H1 (cell line): Measurements from ENCODE around the gene SHANK2. TPM values are rescaled to one million over a fixed set of nuclear protein-coding genes. Genes with fewer than 3 reads are reported as not detected.

Experiments used
- CTCF ChIA-PET: fragments of 300-600 bp; sonication (Branson Sonifier 250); formaldehyde crosslinking; loops from one replicate; lab custom pipeline; 2021; ENCODE audit not compliant: partially characterized antibody; lab: Charles Lee
- POLR2A ChIA-PET: fragments of 300-600 bp; sonication (Branson Sonifier 250); formaldehyde crosslinking; loops from one replicate; lab custom pipeline; 2021; ENCODE audit warnings: inconsistent platforms; ENCODE audit not compliant: partially characterized antibody; lab: Charles Lee
- DNase-seq, 2 experiments: peaks; one replicate each; pipeline versions ENCODE4 v3.0.0 to v3.0.0-alpha.2; 2010 to 2022; ENCODE audit warnings: low spot score in 2 of 2, low read depth in 1 of 2, mixed read lengths in 1 of 2
- FAIRE-seq: peaks from 2 replicates; lab custom pipeline; 2011; peaks lifted over from hg19 to GRCh38; lab: Jason Lieb, UNC
- H2AFZ ChIP-seq: 2 replicates; pipeline ENCODE4 v1.8.1; 2012; ENCODE audit warnings: low read length, inconsistent platforms
- H2AK5ac ChIP-seq: 2 replicates; pipeline ENCODE4 v1.6.1; 2013; ENCODE audit warnings: low read depth, low read length
- H2BK120ac ChIP-seq: replicated peaks from 2 replicates; pipeline ENCODE3; 2013; ENCODE audit warnings: low read depth, low read length, inconsistent platforms
- H2BK12ac ChIP-seq: 2 replicates; pipeline ENCODE4 v1.6.1; 2013; ENCODE audit warnings: low read depth, low read length
- H2BK15ac ChIP-seq: 2 replicates; pipeline ENCODE4 v1.6.1; 2013; ENCODE audit warnings: low read length
- H2BK20ac ChIP-seq: 2 replicates; pipeline ENCODE4 v1.6.1; 2013; ENCODE audit warnings: low read length
- H2BK5ac ChIP-seq: 2 replicates; pipeline ENCODE4 v1.6.1; 2013; ENCODE audit warnings: low read depth, low read length
- H3K14ac ChIP-seq: 2 replicates; pipeline ENCODE4 v1.6.1; 2013; ENCODE audit warnings: inconsistent platforms; ENCODE audit not compliant: insufficient read length
- H3K18ac ChIP-seq: 2 replicates; pipeline ENCODE4 v1.6.1; 2013; ENCODE audit warnings: low read length; ENCODE audit errors: extremely low read depth
- H3K23ac ChIP-seq: 2 replicates; pipeline ENCODE4 v1.6.1; 2013; ENCODE audit warnings: inconsistent platforms; ENCODE audit not compliant: insufficient read length
- H3K23me2 ChIP-seq: 2 replicates; pipeline ENCODE4 v1.6.1; 2013; ENCODE audit warnings: low read depth, low read length
- H3K27ac ChIP-seq: 2 replicates; pipeline ENCODE4 v1.6.1; 2011; ENCODE audit warnings: low read depth, low read length, inconsistent platforms
- H3K27me3 ChIP-seq, 4 experiments: replicated peaks in 1 of 4; 1 replicate in 1 of 4; 2 replicates in 3 of 4; pipeline versions ENCODE4 v1.6.1 to v1.8.1; 2011 to 2013; ENCODE audit warnings: low read length in 3 of 4, mild to moderate bottlenecking in 3 of 4, inconsistent platforms in 2 of 4, mixed read lengths in 2 of 4, moderate library complexity in 1 of 4; ENCODE audit not compliant: control insufficient read depth in 3 of 4, insufficient read depth in 3 of 4; ENCODE audit errors: extremely low read depth in 1 of 4
- H3K36me3 ChIP-seq, 4 experiments: 2 replicates each; pipeline versions ENCODE4 v1.6.1 to v1.8.1; 2011 to 2013; ENCODE audit warnings: mild to moderate bottlenecking in 4 of 4, low read length in 3 of 4, moderate library complexity in 2 of 4, control low read depth in 1 of 4, inconsistent platforms in 1 of 4; ENCODE audit not compliant: insufficient read depth in 4 of 4, control insufficient read depth in 2 of 4
- H3K4ac ChIP-seq: replicated peaks from 2 replicates; pipeline ENCODE3; 2013; ENCODE audit warnings: low read length, low read depth, mixed read lengths, inconsistent platforms; ENCODE audit not compliant: insufficient read length
- H3K4me1 ChIP-seq, 4 experiments: replicated peaks in 1 of 4; 1 replicate in 1 of 4; 2 replicates in 3 of 4; pipeline versions ENCODE4 v1.6.1 to v1.8.1; 2011 to 2013; ENCODE audit warnings: low read length in 3 of 4, inconsistent platforms in 2 of 4, mixed read lengths in 1 of 4; ENCODE audit not compliant: insufficient read depth in 4 of 4, control insufficient read depth in 3 of 4
- H3K4me2 ChIP-seq, 2 experiments: 2 replicates each; pipeline versions ENCODE4 v1.6.1 to v1.8.1; 2011 to 2013; ENCODE audit warnings: low read depth in 2 of 2, low read length in 2 of 2, control low read depth in 1 of 2, inconsistent platforms in 1 of 2, mild to moderate bottlenecking in 1 of 2; ENCODE audit not compliant: insufficient read depth in 1 of 2
- H3K4me3 ChIP-seq, 4 experiments: fragments of 200-600, 300-600 bp in 1 of 4; sonication (generic), shearing (Covaris generic), sonication (Bioruptor Twin) in 1 of 4; 2 replicates each; pipeline versions ENCODE4 v1.5.1 to v1.8.1; 2011 to 2016; ENCODE audit warnings: low read length in 4 of 4, low read depth in 3 of 4, control low read depth in 2 of 4, inconsistent platforms in 2 of 4, mild to moderate bottlenecking in 2 of 4, mixed read lengths in 1 of 4, moderate library complexity in 1 of 4; ENCODE audit not compliant: insufficient read depth in 2 of 4; ENCODE audit errors: extremely low read depth in 1 of 4
- H3K56ac ChIP-seq: replicated peaks from 2 replicates; pipeline ENCODE3; 2013; ENCODE audit warnings: low read depth, mild to moderate bottlenecking, mixed read lengths, low read length, inconsistent platforms; ENCODE audit not compliant: insufficient read length
- H3K79me1 ChIP-seq: 2 replicates; pipeline ENCODE4 v1.6.1; 2013; ENCODE audit warnings: low read depth, low read length, control low read depth
- H3K79me2 ChIP-seq, 2 experiments: 2 replicates each; pipeline versions ENCODE4 v1.6.1 to v1.8.1; 2012 to 2013; ENCODE audit warnings: low read length in 2 of 2, mild to moderate bottlenecking in 2 of 2, inconsistent platforms in 1 of 2; ENCODE audit not compliant: insufficient read depth in 2 of 2, control insufficient read depth in 1 of 2
- H3K9ac ChIP-seq, 4 experiments: replicated peaks in 1 of 4; 1 replicate in 1 of 4; 2 replicates in 3 of 4; pipeline versions ENCODE4 v1.6.1 to v1.8.1; 2011 to 2013; ENCODE audit warnings: low read depth in 3 of 4, low read length in 3 of 4, control low read depth in 2 of 4, mild to moderate bottlenecking in 2 of 4, moderate library complexity in 2 of 4, inconsistent platforms in 1 of 4; ENCODE audit errors: extremely low read depth in 1 of 4
- H3K9me3 ChIP-seq, 2 experiments: 2 replicates each; pipeline versions ENCODE4 v1.6.1 to v1.8.1; 2012 to 2013; ENCODE audit warnings: mild to moderate bottlenecking in 2 of 2, moderate library complexity in 2 of 2, control low read depth in 1 of 2, inconsistent platforms in 1 of 2, low read depth in 1 of 2, low read length in 1 of 2, mixed read lengths in 1 of 2; ENCODE audit not compliant: insufficient read depth in 2 of 2
- H4K20me1 ChIP-seq, 2 experiments: replicated peaks in 1 of 2; 2 replicates each; pipeline versions ENCODE3 to v1.8.1; 2011 to 2013; ENCODE audit warnings: inconsistent platforms in 2 of 2, low read length in 2 of 2, mild to moderate bottlenecking in 1 of 2; ENCODE audit not compliant: insufficient read depth in 2 of 2, control insufficient read depth in 1 of 2
- H4K5ac ChIP-seq: 2 replicates; pipeline ENCODE4 v1.6.1; 2013; ENCODE audit warnings: low read length, low read depth, mixed read lengths, inconsistent platforms; ENCODE audit not compliant: insufficient read length
- H4K8ac ChIP-seq: 2 replicates; pipeline ENCODE4 v1.8.0; 2013; ENCODE audit warnings: mild to moderate bottlenecking, moderate library complexity, low read length, inconsistent platforms; ENCODE audit not compliant: insufficient read depth; ENCODE audit errors: extremely low read depth
- H4K91ac ChIP-seq: replicated peaks from 2 replicates; pipeline ENCODE3; 2013; ENCODE audit warnings: low read length, mixed read lengths, inconsistent platforms; ENCODE audit not compliant: insufficient read length
- ATF2 ChIP-seq: IDR thresholded peaks from 2 replicates; pipeline ENCODE4 v1.6.1; 2012; ENCODE audit warnings: low read length, inconsistent platforms
- CEBPB ChIP-seq: IDR thresholded peaks from 2 replicates; pipeline ENCODE4 v1.6.1; 2012; ENCODE audit warnings: low read depth, low read length
- KDM5A ChIP-seq: fragments of 200-600 bp; IDR thresholded peaks from 2 replicates; pipeline ENCODE4 v1.7.1; 2012; ENCODE audit warnings: mild to moderate bottlenecking, low read length, inconsistent platforms, mixed read lengths
- PHF8 ChIP-seq: fragments of 200-600 bp; sonication (generic); conservative IDR thresholded peaks from 2 replicates; pipeline ENCODE4 v1.7.1; 2012; ENCODE audit warnings: low read depth, mild to moderate bottlenecking, inconsistent platforms, low read length, moderate library complexity
- POU5F1 ChIP-seq: IDR thresholded peaks from 2 replicates; pipeline ENCODE4 v1.6.1; 2011; ENCODE audit warnings: low read depth, mild to moderate bottlenecking, low read length, moderate library complexity
- RFX5 ChIP-seq: IDR thresholded peaks from 2 replicates; pipeline ENCODE4 v1.6.1; 2011; ENCODE audit warnings: low read depth, low read length, improper control_type of control experiment, borderline replicate concordance
- USF2 ChIP-seq: IDR thresholded peaks from 2 replicates; pipeline ENCODE4 v1.6.1; 2011; ENCODE audit warnings: low read length, improper control_type of control experiment
- ZNF274 ChIP-seq: IDR thresholded peaks from 2 replicates; pipeline ENCODE4 v1.7.0; 2012; ENCODE audit warnings: low read length, borderline replicate concordance; ENCODE audit errors: extremely low read depth
- WGBS, 2 experiments: shearing (Covaris generic) in 1 of 2; methylation state at CpG; one replicate each; pipeline versions ENCODE4 v1.1.6 to v1.1.7; 2013 to 2015; ENCODE audit warnings: low lambda C conversion rate in 2 of 2, mixed read lengths in 2 of 2, inconsistent platforms in 1 of 2, low coverage in 1 of 2, missing lambda C conversion rate in 1 of 2; ENCODE audit not compliant: insufficient replicate concordance in 2 of 2, insufficient coverage in 1 of 2, insufficient read length in 1 of 2; ENCODE audit errors: extremely low coverage in 1 of 2, missing lambda C conversion rate in 1 of 2; 5-methylcytosine and 5-hydroxymethylcytosine counted together
- polyA plus RNA-seq, 7 experiments: library from polyadenylated mRNA; depleted of rRNA in 3 of 7; stranded (reverse) in 5 of 7; unstranded in 2 of 7; fragments of >200 nt in 5 of 7; fragments of 200-250 nt in 2 of 7; gene quantifications; 1 replicate in 5 of 7; 2 replicates in 1 of 7; 4 replicates in 1 of 7; pipeline versions ENCODE4 v1.2.1 to v1.2.3, GENCODE V29; 2011 to 2013; ENCODE audit warnings: missing spikeins in 2 of 7, mixed read lengths in 2 of 7
- total RNA-seq: library from RNA; stranded (reverse); fragmentation: NEBNext Ultra II Directional; extraction: Animal tissue kit (Norgen Biotek cat#: 25700); gene quantifications from 2 replicates; pipeline ENCODE4 v1.2.1, GENCODE V29; 2021

Gene SHANK2
- total and polyA plus RNA-seq, 2 of the 8 experiments (the other 6 are each of a cell fraction or from before 2014, with no cell fraction given) = 10.1 to 54.2 TPM

- ChIA-PET CTCF (interaction anchor here (0.9 to 4.4 kb wide), 6 partner anchors 11 to 154 kb away, joined by 3 to 20 read pairs (median 4); partner anchors contain the start of gene SHANK2), POLR2A (interaction anchor here (1.0 to 3.9 kb wide), 2 partner anchors 11 to 33 kb away, joined by 3 to 23 read pairs; partner anchors contain the start of gene SHANK2)
- Histone ChIP-seq H4K5ac (no peak overlapping the region), H4K8ac (no peak overlapping the region; the same call in 1 of the 2 replicates), H3K14ac (no peak overlapping the region), H3K36me3 (peaks cover 2 to 9% (median 8%) of the 10 kb centered on the region in 4 experiments; a peak in 6 of 8 replicates), H3K27me3 (no peaks in the 10 kb centered on the region), H2AFZ (no peak overlapping the region), H3K56ac (no peak overlapping the region), H2BK120ac (no peak overlapping the region), H3K79me2 (peaks cover 15 to 93% of the 10 kb centered on the region in 2 experiments), H3K4me2 (no peak overlapping the region; a peak in 1 of 4 replicates), H2AK5ac (no peak overlapping the region), H3K23me2 (peaks cover 2% of the 10 kb centered on the region; the same call in 1 of the 2 replicates), H3K9ac (no peak overlapping the region), H2BK20ac (no peak overlapping the region), H3K4me3 (no peak overlapping the region), H3K79me1 (peaks cover 22% of the 10 kb centered on the region), H2BK12ac (no peak overlapping the region), H3K4ac (no peak overlapping the region), H3K23ac (no peak overlapping the region), H2BK5ac (no peak overlapping the region; the same call in 1 of the 2 replicates), H2BK15ac (peak overlapping the region; percentile 72), H4K20me1 (peaks cover 3 to 7% of the 10 kb centered on the region in 2 experiments), H3K9me3 (no peaks in the 10 kb centered on the region), H3K4me1 (peaks cover 11 to 25% (median 20%) of the 10 kb centered on the region in 4 experiments), H4K91ac (no peak overlapping the region), H3K27ac (no peak overlapping the region), H3K18ac (no peak overlapping the region; the same call in 1 of the 2 replicates)
- no peak for FAIRE-seq
- WGBS, 2 experiments = 75% methylated on average over 17 of the region's 17 CpGs; no CpG with 5 or more reads in 1 of the 2 experiments
- no peak for DNase-seq
- TF ChIP-seq KDM5A (no peak), CEBPB (peak; percentile 74), ZNF274 (no peak), POU5F1 (no peak), USF2 (no peak), ATF2 (no peak), PHF8 (no peak), RFX5 (no peak)
Observed at GRCh38 chr11:71240865-71241691, 11.3 kb downstream of the SHANK2 start.
